Activated CD4-positive, CD25-positive, alpha-beta regulatory T cell (primary cell): ENCODE results near the gene RANBP17.

ENCODE experiments used
- DNase-seq, 4 experiments: peaks; one replicate each; lab custom pipeline; 2025; lab: John Stamatoyannopoulos, UW

RANBP17 gene

GRCh38 chr5:171093598-171093997 is 231.8 kb downstream of the RANBP17 start:
- DNase-seq, result no peak

GRCh38 chr5:171094356-171094755 is 232.5 kb downstream of the RANBP17 start:
- DNase-seq, result no peak

GRCh38 chr5:171102877-171103610 is 241.2 kb downstream of the RANBP17 start:
- no peak for DNase-seq

GRCh38 chr5:171107669-171108068 is 245.9 kb downstream of the RANBP17 start:
- DNase-seq, result no peak

GRCh38 chr5:171115519-171115918 is 253.7 kb downstream of the RANBP17 start:
- no peak for DNase-seq

- DNase-seq, result no peak
These were observed 254.9 kb downstream of the RANBP17 start for GRCh38 chr5:171116719-171117118.

- DNase-seq, result no peak
These were observed 259.3 kb downstream of the RANBP17 start for GRCh38 chr5:171120986-171121622.

GRCh38 chr5:171121638-171122037 is 259.8 kb downstream of the RANBP17 start:
- DNase-seq, result no peak

GRCh38 chr5:171122372-171122771 is 260.6 kb downstream of the RANBP17 start:
- no peak for DNase-seq

- no peak for DNase-seq
These were observed 261.6 kb downstream of the RANBP17 start for GRCh38 chr5:171123417-171123816.

- no peak for DNase-seq
These were observed 265.5 kb downstream of the RANBP17 start for GRCh38 chr5:171127314-171127713.

GRCh38 chr5:171128136-171128535 is 266.3 kb downstream of the RANBP17 start:
- DNase-seq, result no peak

GRCh38 chr5:171129308-171129707 is 267.5 kb downstream of the RANBP17 start:
- no peak for DNase-seq

- DNase-seq, result no peak
These were observed 269.7 kb downstream of the RANBP17 start for GRCh38 chr5:171131497-171131896.

GRCh38 chr5:171137768-171138525 is 276.1 kb downstream of the RANBP17 start:
- DNase-seq, result no peak

- no peak for DNase-seq
These were observed 277.4 kb downstream of the RANBP17 start for GRCh38 chr5:171139227-171139626.

GRCh38 chr5:171142617-171143016 is 280.8 kb downstream of the RANBP17 start:
- DNase-seq, result no peak

- DNase-seq, result no peak
These were observed 281.4 kb downstream of the RANBP17 start for GRCh38 chr5:171143171-171143570.

GRCh38 chr5:171143926-171144325 is 282.1 kb downstream of the RANBP17 start:
- no peak for DNase-seq

GRCh38 chr5:171149333-171149732 is 287.5 kb downstream of the RANBP17 start:
- no peak for DNase-seq

- no peak for DNase-seq
These were observed 288.0 kb downstream of the RANBP17 start for GRCh38 chr5:171149772-171150171.

GRCh38 chr5:171152382-171152781 is 290.6 kb downstream of the RANBP17 start:
- DNase-seq, result no peak

- DNase-seq, result no peak
These were observed 293.8 kb downstream of the RANBP17 start for GRCh38 chr5:171155621-171156020.
